Large intestine (tissue), 1 donor: ENCODE results near the gene SH3RF2. TPM values are rescaled to one million over a fixed set of nuclear protein-coding genes. Genes with fewer than 3 reads are reported as not detected.

Source experiments
- polyA plus RNA-seq: library from polyadenylated mRNA; unstranded; fragments of 120-200 nt; gene quantifications from one replicate; pipeline ENCODE4 v1.2.1, GENCODE V29; 2013

Gene SH3RF2
- polyA plus RNA-seq, 1 donor, result 31.9 TPM

Other genes starting within 250 kb of the SH3RF2 start
- gene PRELID2, start 101.2 kb upstream of the SH3RF2 start, polyA plus RNA-seq, result 29.0 TPM
- gene GRXCR2, start 63.6 kb upstream of the SH3RF2 start, polyA plus RNA-seq, result 0.03 TPM
- gene PLAC8L1, start 169.0 kb downstream of the SH3RF2 start, polyA plus RNA-seq, result 0.54 TPM
- gene LARS1, start 246.1 kb downstream of the SH3RF2 start, polyA plus RNA-seq, result 86.1 TPM